Endothelial cell of umbilical vein (primary cell): ENCODE data around the gene LHX3. TPM values are rescaled to one million over a fixed set of nuclear protein-coding genes. Genes with fewer than 3 reads are reported as not detected.

Experiments
- BruUV-seq: library from RNA; stranded (reverse); fragments of 400-500 nt; replicated peaks from 2 replicates; lab custom pipeline; 2021; lab: Mats Ljungman, UMichigan
- CTCF ChIA-PET: fragments of 300-600, 350-600 bp; sonication (Branson Sonifier 250); formaldehyde crosslinking; loops from one replicate; lab custom pipeline; 2021; ENCODE audit warnings: antibody characterized with exemption, inconsistent platforms; lab: Charles Lee
- POLR2A ChIA-PET: fragments of 300-600, 350-600 bp; sonication (Branson Sonifier 250); formaldehyde crosslinking; loops from one replicate; lab custom pipeline; 2021; ENCODE audit warnings: antibody characterized with exemption, inconsistent platforms; lab: Charles Lee
- DNase-seq: peaks from one replicate; pipeline ENCODE4 v3.0.0-alpha.2; 2011; ENCODE audit warnings: low read depth, low spot score
- FAIRE-seq: peaks from 2 replicates; lab custom pipeline; 2011; peaks lifted over from hg19 to GRCh38; lab: Jason Lieb, UNC
- H2AFZ ChIP-seq: 2 replicates; pipeline ENCODE4 v1.6.0; 2012; ENCODE audit warnings: low read depth, low read length, control low read depth, inconsistent platforms
- H3K27ac ChIP-seq: 2 replicates; pipeline ENCODE4 v1.5.1; 2011; ENCODE audit warnings: low read depth, mild to moderate bottlenecking, control low read depth, low read length, moderate library complexity; ENCODE audit not compliant: insufficient read depth
- H3K27me3 ChIP-seq, 2 experiments: 2 replicates each; pipeline versions ENCODE4 v1.6.0 to v1.6.1; 2011; ENCODE audit warnings: low read length in 2 of 2, mixed read lengths in 1 of 2; ENCODE audit not compliant: control insufficient read depth in 2 of 2, insufficient read depth in 2 of 2
- H3K36me3 ChIP-seq, 2 experiments: 2 replicates in 1 of 2; 3 replicates in 1 of 2; pipeline ENCODE4 v1.5.1; 2011; ENCODE audit warnings: low read length in 2 of 2, mild to moderate bottlenecking in 1 of 2, moderate library complexity in 1 of 2; ENCODE audit not compliant: control insufficient read depth in 2 of 2, insufficient read depth in 2 of 2; ENCODE audit errors: extremely low read depth in 1 of 2
- H3K4me1 ChIP-seq: 3 replicates; pipeline ENCODE4 v1.5.1; 2011; ENCODE audit warnings: mild to moderate bottlenecking, low read length; ENCODE audit not compliant: control insufficient read depth, insufficient read depth; ENCODE audit errors: extremely low read depth
- H3K4me2 ChIP-seq: 2 replicates; pipeline ENCODE4 v1.6.1; 2011; ENCODE audit warnings: low read length, control low read depth, mixed read lengths; ENCODE audit not compliant: insufficient read depth
- H3K4me3 ChIP-seq, 3 experiments: fragments of 200-600 bp in 1 of 3; sonication (generic), shearing (Covaris generic) in 1 of 3; replicated peaks in 1 of 3; 2 replicates each; pipeline ENCODE4 v1.5.1; 2011 to 2016; ENCODE audit warnings: control low read depth in 3 of 3, low read length in 3 of 3, mild to moderate bottlenecking in 2 of 3, inconsistent platforms in 1 of 3, low read depth in 1 of 3, moderate library complexity in 1 of 3; ENCODE audit not compliant: insufficient read depth in 1 of 3
- H3K79me2 ChIP-seq: 2 replicates; pipeline ENCODE4 v1.6.0; 2012; ENCODE audit warnings: low read length, inconsistent platforms; ENCODE audit not compliant: control insufficient read depth, insufficient read depth
- H3K9ac ChIP-seq: replicated peaks from 2 replicates; pipeline ENCODE3; 2011; ENCODE audit warnings: low read length, control low read depth; ENCODE audit not compliant: insufficient read depth; ENCODE audit errors: extremely low read depth
- H3K9me1 ChIP-seq: replicated peaks from 3 replicates; pipeline ENCODE4 v1.6.0; 2011; ENCODE audit warnings: mild to moderate bottlenecking, low read length; ENCODE audit not compliant: control insufficient read depth, insufficient read depth; ENCODE audit errors: extremely low read depth
- H3K9me3 ChIP-seq: replicated peaks from 2 replicates; pipeline ENCODE4 v1.5.1; 2012; ENCODE audit warnings: low read length, inconsistent platforms; ENCODE audit not compliant: control insufficient read depth, insufficient read depth
- H4K20me1 ChIP-seq: replicated peaks from 2 replicates; pipeline ENCODE3; 2011; ENCODE audit warnings: mild to moderate bottlenecking, low read length; ENCODE audit not compliant: control insufficient read depth, insufficient read depth; ENCODE audit errors: extremely low read depth
- CTCF ChIP-seq, 2 donors: IDR thresholded peaks; 1 replicate in 1 of 2; 2 replicates in 1 of 2; pipeline ENCODE4 v1.5.1; 2011; ENCODE audit warnings: low read length in 2 of 2, mild to moderate bottlenecking in 2 of 2, moderate library complexity in 2 of 2, control low read depth in 1 of 2, inconsistent platforms in 1 of 2, low read depth in 1 of 2; ENCODE audit not compliant: insufficient read depth in 1 of 2; ENCODE audit errors: extremely low read depth in 1 of 2
- EZH2 ChIP-seq: IDR thresholded peaks from 2 replicates; pipeline ENCODE4 v1.6.1; 2012; ENCODE audit warnings: borderline replicate concordance, low read depth, mild to moderate bottlenecking, moderate library complexity, low read length, inconsistent platforms; ENCODE audit not compliant: severe bottlenecking
- FOS ChIP-seq: IDR thresholded peaks from 2 replicates; pipeline ENCODE4 v1.6.1; 2011; ENCODE audit warnings: mild to moderate bottlenecking, low read length, moderate library complexity, borderline replicate concordance; ENCODE audit not compliant: insufficient read depth
- GATA2 ChIP-seq: IDR thresholded peaks from 2 replicates; pipeline ENCODE4 v1.7.0; 2011; ENCODE audit warnings: low read depth, mild to moderate bottlenecking, moderate library complexity, mixed read lengths, low read length; ENCODE audit not compliant: insufficient read length, insufficient read depth
- JUN ChIP-seq: IDR thresholded peaks from 2 replicates; pipeline ENCODE4 v1.6.1; 2011; ENCODE audit warnings: borderline replicate concordance, low read depth; ENCODE audit not compliant: insufficient read length, insufficient read depth
- MAX ChIP-seq: IDR thresholded peaks from 2 replicates; pipeline ENCODE4 v1.6.1; 2011; ENCODE audit not compliant: insufficient read depth, insufficient read length
- MYC ChIP-seq: IDR thresholded peaks from one replicate; pipeline ENCODE4 v1.6.1; 2011; ENCODE audit warnings: mild to moderate bottlenecking, low read depth, low read length
- POLR2A ChIP-seq: IDR thresholded peaks from 2 replicates; pipeline ENCODE4 v1.6.1; 2012; ENCODE audit warnings: low read depth, mild to moderate bottlenecking, control low read depth, low read length
- POLR2AphosphoS5 ChIP-seq: IDR thresholded peaks from 2 replicates; pipeline ENCODE4 v1.6.1; 2012; ENCODE audit warnings: low read depth, mild to moderate bottlenecking, control low read depth, low read length, moderate library complexity; ENCODE audit not compliant: insufficient read depth
- dilution Hi-C: fragments of 300-500 bp; cut with MboI; formaldehyde crosslinking; loops from one replicate; pipeline ENCODE4 v1.15.0; 2019; ENCODE audit warnings: low sequenced_read_pairs; ENCODE audit not compliant: extremely low pct_ligation_motif_present
- intact Hi-C: fragments of 100-400 bp; cut with micrococcal nuclease; formaldehyde crosslinking; loops from one replicate; pipeline ENCODE4 v1.10.0; 2022
- polyA plus RNA-seq, 4 experiments: library from polyadenylated mRNA; depleted of rRNA in 3 of 4; stranded (reverse) in 3 of 4; unstranded in 1 of 4; fragments of >200 nt; gene quantifications; 2 replicates each; pipeline versions ENCODE4 v1.2.1 to v1.2.3, GENCODE V29; 2011 to 2012; ENCODE audit warnings: missing spikeins in 1 of 4
- total RNA-seq: library from RNA; stranded (reverse); gene quantifications from 2 replicates; pipeline ENCODE4 v1.2.3, GENCODE V29; 2021

The LHX3 gene
- total and polyA plus RNA-seq, 2 donors (not counting 3 experiments of a cell fraction or from before 2014, with no cell fraction given), result not detected

GRCh38 chr9:136182420-136182787, 22.5 kb downstream of the LHX3 start:
- FAIRE-seq (no peak), DNase-seq (no peak)
- peaks cover 0 to 3% of the 10 kb centered on the region in 2 experiments for H3K27me3 ChIP-seq
- H3K4me3 ChIP-seq, result no peak overlapping the region
- no peak overlapping the region for H2AFZ ChIP-seq
- POLR2A ChIA-PET, result no interaction called here
- no peaks in the 10 kb centered on the region for H4K20me1 ChIP-seq
- H3K79me2 ChIP-seq, result no peaks in the 10 kb centered on the region
- H3K4me1 ChIP-seq, result no peaks in the 10 kb centered on the region
- no peaks in the 10 kb centered on the region for H3K9me3 ChIP-seq
- dilution Hi-C loops (no loop called here), intact Hi-C loops (no loop called here)
- BruUV-seq, result no TSS peak
- no peak overlapping the region for H3K9ac ChIP-seq
- no peak overlapping the region for H3K27ac ChIP-seq
- H3K9me1 ChIP-seq, result no peaks in the 10 kb centered on the region
- TF ChIP-seq MYC (no peak), EZH2 (no peak), GATA2 (no peak), CTCF (IDR thresholded peaks at IDR 0.05; ENCODE audit: extremely low read depth in 1 of 2, insufficient read depth in 1 of 2, low read depth in 1 of 2, low read length in 2 of 2) (no peak), JUN (no peak), MAX (no peak), POLR2A (no peak), FOS (no peak), POLR2AphosphoS5 (no peak)
- no peak overlapping the region for H3K4me2 ChIP-seq
- CTCF ChIA-PET, result interaction anchor here (0.8 to 1.1 kb wide), 2 partner anchors 12 to 25 kb away, joined by 3 read pairs; no protein-coding TSS in a partner anchor
- no peaks in the 10 kb centered on the region for H3K36me3 ChIP-seq
